GM08714 (cell line): ENCODE measurements around the gene CDK4.

Source experiments
- H3K4me3 ChIP-seq: fragments of 200-500 bp; sonication (Bioruptor generic); 2 replicates; pipeline ENCODE4 v1.5.1; 2014; ENCODE audit warnings: mild to moderate bottlenecking, low read length, inconsistent platforms
- ZNF274 ChIP-seq: IDR thresholded peaks from 2 replicates; pipeline ENCODE4 v1.6.1; 2012; ENCODE audit warnings: mild to moderate bottlenecking, low read depth, low read length

Gene CDK4

DNA sequence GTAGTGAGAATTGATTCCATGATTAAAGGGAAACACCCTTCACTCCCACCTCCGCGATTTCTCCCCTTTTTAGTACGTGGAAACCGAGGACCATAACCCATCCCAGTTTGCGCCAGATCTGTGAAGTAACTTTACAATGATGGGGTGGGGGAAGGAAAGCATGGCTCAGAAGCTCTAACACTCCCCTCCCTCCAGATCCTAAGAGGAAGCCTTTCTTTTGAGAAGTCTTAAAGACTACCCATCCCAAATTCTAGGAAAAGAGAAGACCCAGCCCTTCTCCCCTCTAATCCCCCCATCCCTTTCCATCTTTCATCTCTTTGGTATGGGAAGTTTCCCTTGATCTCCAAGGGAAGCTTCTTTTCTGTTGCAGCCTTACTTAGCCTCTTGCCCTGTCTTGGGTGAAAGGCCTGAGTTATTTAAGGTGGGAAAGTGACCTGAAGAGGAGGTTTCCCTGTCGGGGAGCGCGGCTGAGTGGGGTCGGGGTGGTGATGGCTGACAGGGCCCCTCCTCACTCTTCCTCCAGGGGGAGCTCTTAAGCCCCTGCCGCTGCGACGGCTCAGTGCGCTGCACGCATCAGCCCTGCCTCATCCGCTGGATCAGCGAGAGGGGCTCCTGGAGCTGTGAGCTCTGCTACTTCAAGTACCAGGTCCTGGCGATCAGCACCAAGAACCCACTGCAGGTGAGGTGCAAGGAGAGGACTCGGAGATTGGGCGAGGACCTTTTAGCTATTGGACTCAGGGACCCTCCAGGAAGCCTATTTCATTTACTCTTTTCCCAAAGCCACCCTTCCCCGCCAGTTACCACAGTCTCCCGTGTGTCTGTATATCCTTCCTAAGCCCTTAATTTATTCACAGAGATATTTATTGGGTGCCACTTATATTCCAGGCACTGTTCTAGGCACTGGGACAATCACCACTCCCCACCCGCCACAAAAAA lies 4.6 kb upstream of the CDK4 start:
- H3K4me3 ChIP-seq = peak overlapping the region; percentile 86
- TF ChIP-seq ZNF274 = no peak

GRCh38 chr12:57755454-57756372 lies 3.6 kb upstream of the CDK4 start:
- H3K4me3 ChIP-seq = peak overlapping the region; percentile 86
- no peak for TF ChIP-seq ZNF274

- TF ChIP-seq ZNF274 = no peak
- peak overlapping the region; percentile 86 for H3K4me3 ChIP-seq
Measured at GRCh38 chr12:57755194-57755453, 3.0 kb upstream of the CDK4 start.

- peak within 1 kb of the TSS; percentile 86 for H3K4me3 ChIP-seq
- no peak for TF ChIP-seq ZNF274
Measured at GRCh38 chr12:57754411-57755193, 2.5 kb upstream of the CDK4 start, which contains the start of gene MARCHF9. Gene MARCHF9 (plus strand): TSS chr12:57755103. CDS start chr12:57755529, 426 bp downstream.

DNA sequence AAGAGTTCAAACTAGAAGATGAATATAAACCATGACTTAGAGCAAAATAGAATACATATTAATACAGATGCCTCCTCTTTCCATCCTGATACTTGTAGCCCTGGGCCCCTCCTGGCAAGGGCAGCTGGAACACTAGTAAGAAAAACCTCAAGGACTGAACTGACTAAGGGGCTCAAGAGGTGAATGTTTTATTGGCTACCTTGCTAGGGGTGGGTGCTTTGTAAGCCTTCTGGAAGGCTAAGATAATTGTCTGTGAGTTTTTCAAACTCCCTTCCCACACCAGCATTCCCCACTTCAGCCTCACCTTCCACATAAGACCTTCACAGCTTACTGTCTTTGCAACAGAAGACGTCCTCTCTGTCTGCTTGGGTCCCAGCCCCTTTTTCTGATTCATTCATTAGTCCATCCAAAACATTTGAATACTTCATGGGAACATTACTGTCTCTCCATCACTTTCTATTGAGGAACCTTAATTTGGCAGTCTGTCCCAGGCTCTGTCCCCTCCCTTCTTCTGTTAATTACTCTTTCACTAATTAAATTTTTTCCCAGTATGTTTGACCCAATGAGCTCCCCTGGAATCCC lies 1.7 kb upstream of the CDK4 start:
- H3K4me3 ChIP-seq = no peak overlapping the region
- TF ChIP-seq ZNF274 = no peak

- no peak overlapping the region; the same call in 1 of the 2 replicates for H3K4me3 ChIP-seq
- no peak for TF ChIP-seq ZNF274
Measured at GRCh38 chr12:57752668-57753000, 524 bp upstream of the CDK4 start.

DNA sequence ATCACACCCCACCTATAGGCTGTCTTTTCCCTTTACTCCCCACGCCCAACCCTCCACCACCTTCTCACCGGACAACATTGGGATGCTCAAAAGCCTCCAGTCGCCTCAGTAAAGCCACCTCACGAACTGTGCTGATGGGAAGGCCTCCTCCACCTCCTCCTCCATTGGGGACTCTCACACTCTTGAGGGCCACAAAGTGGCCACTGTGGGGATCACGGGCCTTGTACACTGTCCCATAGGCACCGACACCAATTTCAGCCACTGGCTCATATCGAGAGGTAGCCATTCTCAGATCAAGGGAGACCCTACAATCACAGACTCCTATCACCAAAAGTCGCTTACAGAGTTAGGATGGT lies 700 bp downstream of the CDK4 start:
- peak overlapping the region; percentile 86 for H3K4me3 ChIP-seq
- no peak for TF ChIP-seq ZNF274

DNA sequence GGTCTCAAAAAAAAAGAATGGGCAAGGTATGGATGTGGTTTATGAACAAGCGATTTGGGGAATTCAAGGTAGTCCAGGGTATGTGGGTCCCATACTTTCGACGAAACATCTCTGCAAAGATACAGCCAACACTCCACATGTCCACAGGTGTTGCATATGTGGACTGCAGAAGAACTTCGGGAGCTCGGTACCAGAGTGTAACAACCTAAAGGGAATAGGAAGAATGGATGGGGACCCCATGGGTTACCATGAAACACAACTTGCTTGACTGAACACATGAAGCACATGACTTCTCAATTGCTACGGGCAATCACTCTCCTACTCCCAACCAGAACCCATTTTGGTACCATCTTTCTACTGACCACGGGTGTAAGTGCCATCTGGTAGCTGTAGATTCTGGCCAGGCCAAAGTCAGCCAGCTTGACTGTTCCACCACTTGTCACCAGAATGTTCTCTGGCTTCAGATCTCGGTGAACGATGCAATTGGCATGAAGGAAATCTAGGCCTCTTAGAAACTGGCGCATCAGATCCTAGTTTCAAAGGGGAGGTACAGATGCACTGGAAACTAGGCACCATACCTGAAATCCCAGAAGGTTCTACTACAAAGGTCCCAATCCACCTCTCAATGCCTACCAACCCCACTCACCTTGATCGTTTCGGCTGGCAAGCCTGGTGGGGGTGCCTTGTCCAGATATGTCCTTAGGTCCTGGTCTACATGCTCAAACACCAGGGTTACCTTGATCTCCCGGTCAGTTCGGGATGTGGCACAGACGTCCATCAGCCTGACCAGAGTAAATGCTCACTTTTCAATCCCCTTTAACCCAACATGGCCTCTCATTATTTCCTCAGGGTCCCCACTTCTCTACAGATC lies 1.3 kb downstream of the CDK4 start:
- H3K4me3 ChIP-seq = peak overlapping the region; percentile 86
- TF ChIP-seq ZNF274 = no peak

DNA sequence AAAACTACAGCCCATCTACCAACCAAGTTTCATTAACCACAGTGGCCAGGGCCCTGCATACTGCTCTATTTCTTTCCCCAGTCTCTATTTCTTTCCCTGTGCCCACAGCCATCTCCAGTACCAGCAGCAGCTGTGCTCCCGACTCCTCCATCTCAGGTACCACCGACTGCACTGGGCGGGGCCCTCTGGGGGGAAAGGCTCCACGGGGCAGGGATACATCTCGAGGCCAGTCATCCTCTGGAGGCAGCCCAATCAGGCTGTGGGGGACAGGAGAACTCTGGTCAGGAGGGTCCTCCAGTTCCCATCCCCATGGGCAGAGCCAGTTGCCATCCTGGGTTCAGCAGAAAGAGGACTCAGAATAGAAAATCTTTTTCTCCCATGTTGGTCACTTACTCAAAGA lies 3.0 kb downstream of the CDK4 start:
- TF ChIP-seq ZNF274 = no peak

DNA sequence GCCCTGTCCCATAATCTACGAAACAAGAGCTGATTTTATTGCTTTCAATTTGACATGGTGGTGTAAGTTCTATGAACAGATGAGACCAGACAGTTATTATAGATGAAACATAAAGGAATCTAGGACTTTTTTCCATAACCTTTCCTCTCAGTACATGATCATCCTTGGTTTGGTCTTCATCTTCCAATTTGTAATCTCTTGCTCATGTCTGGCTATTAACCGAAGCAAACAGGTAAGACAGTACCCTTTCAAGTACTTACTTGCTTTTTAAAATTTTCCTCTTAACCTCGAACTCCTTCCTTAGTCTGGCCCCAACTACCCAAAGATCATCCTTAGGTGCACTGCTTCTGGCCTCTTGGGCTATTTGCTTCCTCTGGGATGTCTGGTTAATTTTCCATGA lies 6.1 kb downstream of the CDK4 start:
- peak overlapping the region; percentile 74; the same call in 1 of the 2 replicates for H3K4me3 ChIP-seq
- no peak for TF ChIP-seq ZNF274

More for the DNA sequence above, 3.0 kb downstream of the CDK4 start:
- no peak overlapping the region for H3K4me3 ChIP-seq

DNA sequence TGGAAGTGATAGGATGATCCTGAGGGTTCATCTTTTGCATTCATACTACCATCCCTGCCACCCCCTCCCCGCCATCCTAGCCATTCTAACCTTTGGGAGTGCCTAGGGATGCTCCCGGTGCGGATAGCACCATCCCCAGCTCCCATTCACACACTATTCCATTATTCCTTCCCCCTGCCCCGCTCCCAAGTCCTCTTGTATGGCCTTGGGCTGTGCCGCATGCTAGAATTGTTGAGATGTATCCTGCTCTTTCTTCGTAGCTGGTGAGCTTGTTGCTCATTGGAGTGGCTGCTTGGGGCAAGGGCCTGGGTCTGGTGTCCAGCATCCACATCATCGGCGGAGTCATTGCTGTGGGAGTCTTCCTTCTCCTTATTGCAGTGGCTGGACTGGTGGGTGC lies 6.6 kb downstream of the CDK4 start:
- no peak for TF ChIP-seq ZNF274
- peak overlapping the region; percentile 74 for H3K4me3 ChIP-seq

- H3K4me3 ChIP-seq = peak within 1 kb of the TSS; percentile 74
- no peak for TF ChIP-seq ZNF274
Measured at GRCh38 chr12:57744777-57745484, 7.2 kb downstream of the CDK4 start, which contains the start of gene TSPAN31. Gene TSPAN31 (plus strand): TSS chr12:57745039. CDS start chr12:57745155, 116 bp downstream.
